Thoracic aorta (tissue), 2 donors: ENCODE data around the gene SLC5A4. TPM values are rescaled to one million over a fixed set of nuclear protein-coding genes. Genes with fewer than 3 reads are reported as not detected.

Experiments
- ATAC-seq: fragments of 150-250 bp; one replicate; pipeline ENCODE4 v1.8.0; 2017; ENCODE audit warnings: low read depth; ENCODE audit not compliant: insufficient number of reproducible peaks, low FRiP score
- DNase-seq: peaks from one replicate; pipeline ENCODE4 v3.0.0-alpha.2; 2020; ENCODE audit warnings: low spot score
- H3K27ac ChIP-seq, 2 donors: fragments of 200-600 bp; sonication (generic); 1 replicate in 1 of 2; 2 replicates in 1 of 2; pipeline ENCODE4 v1.5.1; 2016; ENCODE audit warnings: mild to moderate bottlenecking in 2 of 2, moderate library complexity in 2 of 2
- H3K27me3 ChIP-seq: fragments of 200-600 bp; sonication (generic); replicated peaks from 2 replicates; pipeline ENCODE4 v1.6.0; 2016; ENCODE audit warnings: mild to moderate bottlenecking; ENCODE audit not compliant: insufficient read depth
- H3K36me3 ChIP-seq: fragments of 200-600 bp; sonication (generic); one replicate; pipeline ENCODE4 v1.5.1; 2016
- H3K4me1 ChIP-seq, 2 donors: fragments of 200-600 bp; sonication (generic); 1 replicate in 1 of 2; 2 replicates in 1 of 2; pipeline versions ENCODE4 v1.5.1 to v1.6.0; 2016; ENCODE audit warnings: low read depth in 2 of 2, mild to moderate bottlenecking in 1 of 2; ENCODE audit not compliant: control insufficient read depth in 1 of 2
- H3K4me3 ChIP-seq: fragments of 200-600 bp; sonication (generic); 2 replicates; pipeline ENCODE4 v1.5.1; 2016; ENCODE audit warnings: mild to moderate bottlenecking
- H3K9me3 ChIP-seq: fragments of 200-600 bp; sonication (generic); 2 replicates; pipeline ENCODE4 v1.5.1; 2016
- CTCF ChIP-seq: fragments of 200-600 bp; sonication (generic); IDR thresholded peaks from one replicate; pipeline ENCODE4 v1.5.1; 2019; ENCODE audit warnings: antibody characterized with exemption
- total RNA-seq, 2 donors: library from RNA; depleted of rRNA; stranded (reverse); fragments of >200 nt; gene quantifications; one replicate each; pipeline versions ENCODE4 v1.1.0 to v1.2.3, GENCODE V29; 2016

Gene SLC5A4
- total RNA-seq, 2 donors from 2014 or later: 0.49 to 1.2 TPM

- no peak for DNase-seq
- Histone ChIP-seq H3K4me3 (no peak overlapping the region), H3K4me1 (no peaks in the 10 kb centered on the region), H3K27ac (no peak overlapping the region), H3K36me3 (no peaks in the 10 kb centered on the region), H3K9me3 (no peaks in the 10 kb centered on the region), H3K27me3 (no peaks in the 10 kb centered on the region)
- ATAC-seq: no peak
- TF ChIP-seq CTCF: no peak
These were observed 6.2 kb upstream of the SLC5A4 start for GRCh38 chr22:32261306-32261705.

GRCh38 chr22:32258791-32259190 lies 3.6 kb upstream of the SLC5A4 start:
- ATAC-seq (no peak), DNase-seq (no peak)
- Histone ChIP-seq H3K9me3 (no peaks in the 10 kb centered on the region), H3K27me3 (no peaks in the 10 kb centered on the region), H3K4me1 (no peaks in the 10 kb centered on the region), H3K27ac (no peak overlapping the region), H3K4me3 (no peak overlapping the region), H3K36me3 (no peaks in the 10 kb centered on the region)
- TF ChIP-seq CTCF: no peak

GRCh38 chr22:32255726-32256125 lies 579 bp upstream of the SLC5A4 start:
- no peaks in the 10 kb centered on the region for H3K36me3 ChIP-seq
- TF ChIP-seq CTCF: no peak
- DNase-seq (no peak), ATAC-seq (no peak)
- H3K27me3 ChIP-seq: no peaks in the 10 kb centered on the region
- H3K27ac ChIP-seq: no peak overlapping the region
- H3K4me1 ChIP-seq: no peaks in the 10 kb centered on the region
- H3K9me3 ChIP-seq: no peaks in the 10 kb centered on the region
- H3K4me3 ChIP-seq: no peak overlapping the region

- H3K4me1 ChIP-seq: no peaks in the 10 kb centered on the region
- H3K9me3 ChIP-seq: no peaks in the 10 kb centered on the region
- no peak for DNase-seq
- H3K36me3 ChIP-seq: no peaks in the 10 kb centered on the region
- no peak overlapping the region for H3K4me3 ChIP-seq
- no peak for TF ChIP-seq CTCF
- no peaks in the 10 kb centered on the region for H3K27me3 ChIP-seq
- no peak overlapping the region for H3K27ac ChIP-seq
- ATAC-seq: no peak
These were observed 5.9 kb downstream of the SLC5A4 start for GRCh38 chr22:32249231-32249630.

- no peak for TF ChIP-seq CTCF
- ATAC-seq (no peak), DNase-seq (no peak)
- no peaks in the 10 kb centered on the region for H3K4me1 ChIP-seq
- H3K9me3 ChIP-seq: no peaks in the 10 kb centered on the region
- H3K4me3 ChIP-seq: no peak overlapping the region
- H3K27ac ChIP-seq: no peak overlapping the region
- no peaks in the 10 kb centered on the region for H3K27me3 ChIP-seq
- no peaks in the 10 kb centered on the region for H3K36me3 ChIP-seq
These were observed 6.9 kb downstream of the SLC5A4 start for GRCh38 chr22:32248276-32248675.
